Activated CD8-positive, alpha-beta memory T cell treated with anti-CD3 and anti-CD28 coated beads for 24 hours (primary cell): ENCODE results near the gene KRT6B.
A peak's percentile ranks its signal among the peaks of the same experiment; 100 is the strongest.
"Not testable (repeated sequence)": the region's sequence is repeated elsewhere in the genome, so short reads cannot be mapped to it uniquely, and the experiment has no call there.

Experiments
- DNase-seq: peaks from one replicate; pipeline ENCODE4 v3.0.0-alpha.2; 2020

KRT6B gene

DNA sequence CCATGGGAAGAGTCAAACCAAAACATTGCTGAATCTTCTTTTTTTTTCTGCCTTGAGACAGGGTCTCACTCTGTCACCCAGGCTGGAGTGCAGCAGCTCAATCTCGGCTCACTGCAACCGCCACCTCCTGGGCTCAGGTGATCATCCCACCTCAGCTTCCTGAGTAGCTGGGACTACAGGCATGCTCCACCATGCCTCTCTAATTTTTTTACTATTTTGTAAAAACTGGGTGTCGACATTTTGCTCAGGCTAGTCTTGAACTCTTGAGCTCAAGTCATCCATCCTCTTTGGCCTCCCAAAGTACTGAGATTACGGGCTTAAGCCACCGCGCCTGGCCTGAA, 16.3 kb downstream of the KRT6B start:
- peak; percentile 19 for DNase-seq

DNA sequence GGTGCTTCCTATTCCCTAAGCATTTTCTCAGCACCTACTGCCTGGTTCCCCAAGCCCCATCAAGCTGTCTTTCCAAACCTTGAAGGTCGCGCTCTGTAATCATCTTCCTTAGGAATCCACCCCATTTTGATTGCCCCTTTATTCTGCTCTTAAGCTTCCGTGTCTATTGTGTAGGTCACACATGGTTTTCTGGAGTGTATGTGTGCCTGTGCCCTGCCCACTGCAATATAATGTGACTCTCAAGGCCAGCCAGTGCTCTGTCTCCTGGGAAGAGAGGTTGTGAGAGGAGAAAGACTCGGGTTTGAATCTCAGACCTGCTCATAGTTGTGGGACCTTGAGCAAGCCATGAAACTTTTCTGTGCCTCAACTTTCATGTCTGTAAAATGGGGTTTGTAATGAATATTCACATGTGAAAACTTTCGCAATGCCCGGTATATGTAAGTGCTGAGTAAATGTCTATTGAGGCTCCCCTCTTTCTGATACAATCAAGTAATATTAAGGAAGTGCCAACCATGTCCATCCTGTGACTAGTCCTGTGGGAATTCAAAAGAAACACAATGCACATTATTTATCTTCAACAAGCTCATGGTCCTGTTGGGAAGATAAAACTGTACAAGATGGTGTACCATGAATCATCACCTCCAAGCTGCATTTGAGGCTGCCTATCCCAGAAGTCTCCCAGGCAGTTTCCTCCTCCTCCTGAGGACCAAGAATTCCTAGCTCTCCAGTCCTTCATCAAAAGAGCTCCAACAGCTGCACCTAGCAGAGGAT, 17.0 kb downstream of the KRT6B start:
- no peak for DNase-seq

DNA sequence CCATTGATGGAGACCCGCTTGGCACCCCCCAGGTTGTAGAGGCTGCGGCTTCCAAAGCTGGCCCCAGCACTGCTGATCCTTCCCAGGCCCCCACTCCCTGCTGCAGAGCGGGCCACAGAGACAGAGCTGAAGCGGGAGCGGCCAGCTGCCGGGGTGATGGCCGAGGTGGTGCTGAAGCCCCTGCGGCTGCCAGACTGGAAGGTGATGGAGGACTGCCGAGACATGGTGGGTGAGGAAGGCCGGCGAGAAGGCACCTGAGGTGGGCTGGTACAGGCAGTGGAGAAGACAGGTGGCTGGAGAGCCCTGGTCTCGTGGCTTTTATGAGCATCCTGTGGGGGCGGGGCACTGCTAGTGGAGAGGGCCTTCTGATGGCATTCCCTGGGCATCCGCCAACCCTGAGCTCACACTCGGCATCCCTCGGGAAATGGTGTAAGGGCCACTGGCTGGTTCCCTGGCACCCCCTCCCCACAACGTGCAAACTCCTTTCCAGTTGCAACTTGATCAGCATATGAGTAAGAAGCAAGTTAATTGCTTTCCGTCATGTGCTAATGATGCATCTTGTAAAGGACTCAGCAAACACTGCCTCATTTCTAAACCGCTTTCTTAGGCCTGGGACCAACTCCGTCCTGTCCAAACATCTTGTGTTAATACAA, 17.7 kb downstream of the KRT6B start, which contains the start of gene KRT75:
KRT75 (minus strand) TSS at position 291 of the 653 bp plus-strand sequence; CDS start at position 224, 67 bp downstream.
- no peak for DNase-seq

DNA sequence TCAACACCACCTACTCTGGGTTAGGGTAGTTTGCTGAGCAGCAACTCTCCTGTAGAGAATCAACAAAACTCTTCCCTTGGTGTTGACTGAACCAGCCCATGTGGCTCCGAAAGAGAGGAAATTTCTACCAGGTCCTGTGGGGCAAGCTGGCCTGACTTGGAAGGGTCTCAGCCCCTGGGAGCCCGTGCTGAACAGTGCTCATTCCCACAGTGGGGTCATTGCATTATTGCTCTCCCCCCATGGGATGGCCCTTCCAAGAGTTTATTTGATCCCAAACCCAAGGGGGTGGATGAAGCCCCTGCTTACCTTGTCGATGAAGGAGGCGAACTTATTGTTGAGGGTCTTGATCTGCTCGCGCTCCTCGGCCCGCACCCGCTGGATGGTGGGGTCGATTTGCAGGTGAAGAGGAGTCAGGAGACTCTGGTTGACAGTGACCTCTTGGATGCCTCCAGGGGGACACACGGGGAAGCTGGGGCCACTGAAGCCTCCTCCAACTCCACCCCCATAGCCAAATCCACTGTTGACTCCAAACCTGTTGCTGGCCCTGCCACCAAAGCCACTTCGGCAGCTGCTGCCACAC, 18.4 kb downstream of the KRT6B start:
- no peak for DNase-seq

DNA sequence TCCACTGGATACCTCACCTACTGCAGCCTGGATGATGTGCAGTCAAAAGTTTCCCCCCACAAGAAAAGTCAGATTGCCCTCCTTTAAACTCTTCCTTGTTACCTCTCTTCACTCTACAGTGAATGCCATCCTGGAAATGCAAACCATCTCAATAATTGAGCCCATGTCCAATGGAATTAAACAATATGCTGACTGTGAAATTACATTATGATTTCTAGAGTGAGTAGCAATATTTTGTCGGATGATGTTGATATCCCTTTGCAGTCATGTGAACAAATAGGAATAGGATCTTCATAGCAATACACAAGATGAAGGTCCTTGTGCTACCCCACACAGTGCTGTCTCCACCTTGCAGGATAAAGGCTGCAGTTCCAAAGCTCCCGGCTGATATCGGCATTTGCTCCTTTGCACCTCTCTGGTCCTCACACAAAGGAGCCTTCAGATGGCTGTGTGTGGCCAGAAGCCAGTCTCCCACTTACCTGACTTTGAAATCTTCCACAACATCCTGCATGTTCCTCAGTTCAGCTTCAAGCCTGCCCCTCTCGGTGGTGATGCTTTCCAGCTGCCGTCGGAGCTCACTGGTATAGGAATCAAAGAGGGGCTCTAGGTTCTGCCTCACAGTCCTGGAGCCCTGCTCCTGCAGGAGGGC, 19.3 kb downstream of the KRT6B start:
- no peak for DNase-seq

DNA sequence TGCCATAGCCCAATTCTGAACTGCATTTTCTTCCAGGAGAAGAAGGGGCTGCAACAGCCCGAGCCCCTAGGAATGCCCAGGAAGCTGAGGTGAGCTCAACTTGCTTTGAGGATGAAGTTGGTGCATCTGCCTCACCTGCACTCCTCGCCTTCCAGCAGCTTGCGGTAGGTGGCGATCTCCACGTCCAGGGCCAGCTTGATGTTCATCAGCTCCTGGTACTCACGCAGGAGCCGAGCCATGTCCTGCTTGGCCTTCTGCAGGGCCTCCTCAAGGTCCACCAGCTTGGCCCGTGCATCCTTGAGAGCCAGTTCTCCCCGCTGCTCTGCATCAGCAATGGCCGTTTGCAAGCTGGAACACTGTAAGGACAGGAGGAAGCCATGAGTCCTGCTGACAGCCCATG, 23.8 kb downstream of the KRT6B start:
- no peak for DNase-seq

DNA sequence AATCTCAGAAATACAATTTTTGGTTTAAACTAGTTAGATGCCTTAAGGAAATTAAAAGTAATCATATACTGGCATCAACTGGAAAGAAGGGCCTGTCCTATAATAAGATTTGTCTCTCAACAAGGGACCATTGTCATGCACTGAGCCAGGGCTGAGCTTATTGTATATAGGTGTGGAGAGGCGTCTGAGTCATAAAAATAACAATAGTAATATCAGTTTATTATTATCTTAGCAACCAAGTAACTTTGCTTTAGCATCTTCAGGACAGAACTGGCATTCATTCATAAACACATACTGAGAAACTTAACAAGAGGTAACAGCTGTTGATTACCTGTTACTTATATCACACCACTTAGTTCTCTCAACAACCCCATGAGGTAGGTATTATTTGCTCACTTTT, 24.9 kb downstream of the KRT6B start:
- no peak for DNase-seq

DNA sequence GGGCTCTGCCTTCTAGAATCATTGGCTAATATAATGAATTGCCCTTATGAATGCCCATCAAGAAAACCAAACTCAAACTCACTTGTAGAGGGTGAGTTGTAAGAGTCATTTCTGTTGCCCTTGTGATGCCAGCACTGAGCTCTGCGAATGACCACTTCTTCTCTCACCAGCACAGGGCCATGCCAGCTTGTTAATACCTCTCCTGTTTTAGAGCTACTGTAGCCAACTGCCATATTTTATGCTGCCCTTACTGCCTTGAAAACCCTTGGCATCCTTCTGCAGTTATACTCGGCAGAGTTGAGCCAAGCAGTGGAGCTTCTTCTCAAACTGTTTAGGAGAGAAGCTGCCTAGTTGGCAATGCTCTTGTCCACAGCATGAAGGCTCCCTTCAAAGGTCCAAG, 25.9 kb downstream of the KRT6B start:
- DNase-seq = no peak

DNA sequence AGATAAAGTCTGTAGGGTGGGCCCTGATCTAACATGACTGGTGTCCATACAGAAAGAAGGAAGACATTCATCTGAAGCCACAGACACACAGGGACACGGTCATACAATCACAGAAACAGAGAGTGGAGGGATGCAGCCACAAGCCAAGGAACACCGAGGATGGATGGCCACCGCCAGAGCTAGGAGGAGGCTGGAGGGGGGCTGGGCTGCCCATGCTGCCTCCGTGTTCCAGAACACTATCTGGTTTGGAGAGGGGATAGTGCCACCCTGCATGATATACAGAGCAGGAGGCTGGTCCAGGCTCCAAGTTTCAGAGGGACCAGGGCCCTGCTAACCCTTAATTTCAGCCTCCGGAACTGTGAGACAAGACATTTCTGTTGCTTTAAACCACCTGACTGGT, 26.5 kb downstream of the KRT6B start:
- no peak for DNase-seq

DNA sequence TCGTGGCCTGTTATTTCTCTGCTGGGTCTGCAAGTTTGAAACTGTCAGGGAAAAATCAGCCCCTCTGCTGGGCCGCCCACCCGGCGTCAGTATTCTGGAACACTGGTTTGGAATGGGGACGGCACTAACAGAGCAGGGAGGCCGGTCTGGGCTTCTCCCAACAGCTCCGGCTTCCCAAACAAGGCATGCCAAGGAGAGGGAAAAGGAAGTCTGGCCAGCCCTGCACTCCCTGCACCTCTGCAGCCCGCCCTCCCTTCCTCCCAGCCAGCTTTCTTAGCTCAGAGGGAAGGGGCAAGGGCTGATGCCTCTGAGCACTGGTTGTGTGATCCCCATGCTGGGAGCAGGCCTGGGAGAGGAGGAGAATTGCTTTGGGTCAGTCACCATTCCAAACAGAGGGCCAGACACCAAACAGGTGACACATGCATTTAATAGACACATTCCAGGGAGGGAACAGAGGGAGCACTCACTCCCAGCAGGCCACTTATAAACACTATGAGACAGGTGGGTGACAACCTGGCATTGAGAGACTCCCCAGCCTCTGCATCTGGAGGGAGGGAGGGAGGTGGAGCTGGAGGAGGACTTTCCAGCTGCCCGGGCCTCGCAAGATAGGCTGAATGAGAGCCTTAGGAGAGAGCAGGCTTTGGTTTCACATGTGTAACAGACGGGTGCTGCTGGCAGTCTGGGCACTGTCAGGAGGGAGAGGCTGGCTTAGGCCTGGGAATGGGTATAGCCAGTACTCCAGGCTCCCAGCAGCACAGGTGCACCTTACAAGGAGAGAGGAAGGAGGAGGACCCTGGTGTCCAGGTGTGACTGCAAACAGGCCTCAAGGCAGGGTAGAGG, 28.1 kb downstream of the KRT6B start:
- DNase-seq = no peak

DNA sequence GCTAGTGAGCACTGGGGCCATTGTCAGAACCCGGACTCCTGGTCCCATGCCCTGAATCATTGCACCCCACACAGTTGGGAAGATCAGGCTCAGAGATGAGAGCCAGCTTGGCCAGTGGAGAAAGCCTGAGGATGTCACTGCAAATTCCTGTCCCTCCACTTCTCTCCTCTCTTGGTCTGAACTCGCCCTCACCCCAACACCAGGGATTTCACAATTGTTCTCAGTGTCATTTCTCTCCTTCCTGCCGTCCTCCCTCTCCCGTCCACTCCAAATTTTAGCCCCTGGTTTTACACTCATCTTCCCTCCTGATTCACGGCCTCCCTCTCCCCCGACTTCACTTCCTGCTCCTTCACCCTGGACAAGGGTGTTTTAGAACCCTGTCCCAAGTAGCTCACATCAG, 28.9 kb downstream of the KRT6B start:
- no peak for DNase-seq

DNA sequence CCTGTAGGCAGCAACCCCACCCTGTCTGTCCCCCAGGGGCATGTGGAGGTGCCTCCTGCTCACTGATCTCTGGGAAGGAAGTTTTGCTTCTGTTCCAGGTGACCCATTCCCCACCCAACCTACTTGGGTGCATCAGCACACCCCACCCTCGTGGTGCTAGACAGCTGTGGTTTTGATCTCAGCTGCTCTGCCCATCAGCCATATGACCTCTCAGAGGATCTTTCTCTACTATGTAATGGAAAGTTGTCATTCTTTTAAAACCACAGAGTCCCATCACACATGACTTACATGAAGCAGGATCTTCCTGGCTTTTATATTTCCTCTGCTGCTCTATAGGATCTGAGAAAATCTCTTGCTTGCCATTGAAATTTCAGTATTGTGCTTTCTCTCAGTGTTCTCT, 32.3 kb downstream of the KRT6B start:
- no peak for DNase-seq

DNA sequence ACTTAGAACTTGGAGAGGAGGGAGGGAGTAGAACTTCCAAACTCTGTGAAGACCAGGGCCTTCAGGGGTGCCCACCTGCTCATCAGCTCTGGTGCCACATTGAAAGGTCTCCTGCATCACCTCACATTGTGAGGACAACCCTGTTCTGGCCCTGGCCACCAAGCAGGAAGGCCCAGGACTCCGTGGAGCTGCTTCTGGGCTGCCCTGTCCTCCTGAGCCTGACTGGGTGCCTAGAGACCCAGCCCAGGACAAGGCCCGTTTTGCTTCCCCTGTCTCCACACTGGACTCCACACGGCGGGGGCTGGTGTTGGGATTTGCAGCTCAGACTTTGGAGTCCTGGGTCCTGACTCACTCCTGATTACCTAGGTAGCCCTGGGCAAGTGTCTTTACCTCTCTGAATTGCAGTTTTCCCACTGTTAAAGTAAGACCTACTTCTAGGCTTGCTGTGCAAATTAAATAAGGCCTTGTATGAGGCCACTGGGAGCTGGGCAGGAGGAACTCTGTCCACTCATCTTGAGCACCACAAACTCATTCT, 33.3 kb downstream of the KRT6B start:
- no peak for DNase-seq

DNA sequence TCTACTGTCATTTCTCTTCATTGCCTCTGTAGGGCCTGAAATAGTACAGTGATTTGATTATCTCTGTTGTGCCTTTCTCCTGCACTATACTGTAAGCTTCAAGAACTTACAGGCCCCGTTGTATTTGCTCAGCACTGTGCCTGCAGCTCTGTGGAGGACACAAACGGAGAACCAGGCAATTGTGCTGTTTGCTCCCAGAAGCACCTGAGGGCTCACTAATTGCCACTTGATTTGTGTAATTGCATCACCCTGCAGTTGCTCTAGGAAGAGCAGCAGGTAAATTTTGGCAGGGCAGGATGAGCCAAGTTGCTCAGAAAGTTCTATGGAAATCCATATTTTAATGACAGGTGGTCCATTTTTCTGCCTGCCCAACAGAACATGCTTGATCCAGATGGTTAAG, 34.2 kb downstream of the KRT6B start:
- no peak for DNase-seq

DNA sequence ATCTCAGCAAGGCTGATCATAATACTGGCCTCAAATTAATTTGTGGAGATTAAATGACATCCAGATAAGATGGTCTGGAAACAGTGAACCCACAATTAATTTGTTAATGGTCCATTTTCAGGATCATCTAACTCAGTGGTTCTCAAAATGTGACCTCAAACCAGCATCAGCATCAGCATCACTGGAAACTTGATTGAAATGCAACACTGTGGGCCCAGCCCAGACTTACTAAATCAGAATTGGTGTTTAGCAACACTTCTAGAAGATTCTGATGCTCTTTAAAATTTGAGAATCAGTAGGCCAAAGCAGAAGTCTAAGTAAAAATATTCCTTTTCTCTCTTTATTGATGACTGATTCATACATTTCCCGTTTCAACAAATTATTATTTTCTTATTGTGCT, 35.2 kb downstream of the KRT6B start:
- no peak for DNase-seq

DNA sequence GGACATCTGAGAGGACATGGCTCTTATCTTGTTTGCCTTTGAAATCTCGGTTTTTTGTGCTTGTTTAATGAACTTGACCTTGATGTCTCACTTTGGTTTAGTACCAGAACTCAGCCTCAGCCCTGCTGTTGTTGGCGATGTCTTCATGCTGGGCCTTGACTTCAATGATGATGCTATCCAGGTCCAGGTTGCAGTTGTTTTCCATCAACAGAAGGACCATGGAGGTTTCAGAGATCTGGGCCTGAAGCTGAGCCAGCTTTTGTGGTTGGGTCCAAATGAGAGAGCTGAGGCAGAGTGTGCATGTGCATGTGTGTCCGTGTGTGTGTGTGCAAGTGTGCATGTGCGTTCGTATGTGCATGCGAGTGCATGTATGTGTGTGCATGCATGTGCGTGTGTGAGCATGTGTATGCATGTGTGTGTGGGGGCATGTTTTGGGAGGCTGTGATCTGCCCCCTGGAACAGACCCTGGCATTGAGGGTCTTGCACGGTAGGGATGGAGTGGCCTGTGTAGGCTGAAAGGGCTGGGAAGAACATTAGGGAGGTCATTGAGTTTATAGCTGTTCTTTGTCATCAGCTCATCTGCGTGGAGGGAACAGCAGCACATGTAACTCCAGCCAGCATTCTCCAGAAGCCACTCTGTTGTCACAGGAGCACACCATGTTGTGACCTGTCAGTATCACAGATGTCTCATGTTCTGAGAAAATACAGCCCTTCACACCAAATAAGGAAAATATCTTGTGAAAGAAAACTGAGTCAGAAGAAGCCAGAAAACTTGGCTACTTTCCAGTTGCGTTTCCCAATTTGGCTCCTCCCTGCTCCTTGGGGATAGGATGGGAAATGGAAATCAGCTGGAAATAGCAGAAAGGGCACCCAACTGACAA, 35.8 kb downstream of the KRT6B start:
- no peak for DNase-seq

DNA sequence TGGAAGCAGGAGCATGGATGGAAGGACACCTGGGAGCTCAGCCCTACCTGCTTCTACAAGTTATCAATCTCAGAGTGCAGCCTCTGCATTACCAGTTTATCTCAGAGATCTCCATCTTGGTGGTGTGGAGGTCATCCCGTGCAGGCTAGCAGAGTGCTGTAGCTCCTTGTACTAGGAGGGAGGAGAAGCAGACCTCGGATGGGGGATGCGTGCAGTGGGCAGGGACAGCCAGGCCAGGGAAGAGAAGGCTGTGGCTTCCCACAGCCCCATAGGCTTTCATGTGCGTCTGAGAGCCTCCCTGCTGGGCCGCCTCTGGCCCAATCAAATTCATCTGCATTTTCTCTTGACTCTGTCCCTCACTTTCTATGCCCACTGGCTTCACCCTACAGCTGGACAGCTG, 37.0 kb downstream of the KRT6B start:
- DNase-seq = no peak

DNA sequence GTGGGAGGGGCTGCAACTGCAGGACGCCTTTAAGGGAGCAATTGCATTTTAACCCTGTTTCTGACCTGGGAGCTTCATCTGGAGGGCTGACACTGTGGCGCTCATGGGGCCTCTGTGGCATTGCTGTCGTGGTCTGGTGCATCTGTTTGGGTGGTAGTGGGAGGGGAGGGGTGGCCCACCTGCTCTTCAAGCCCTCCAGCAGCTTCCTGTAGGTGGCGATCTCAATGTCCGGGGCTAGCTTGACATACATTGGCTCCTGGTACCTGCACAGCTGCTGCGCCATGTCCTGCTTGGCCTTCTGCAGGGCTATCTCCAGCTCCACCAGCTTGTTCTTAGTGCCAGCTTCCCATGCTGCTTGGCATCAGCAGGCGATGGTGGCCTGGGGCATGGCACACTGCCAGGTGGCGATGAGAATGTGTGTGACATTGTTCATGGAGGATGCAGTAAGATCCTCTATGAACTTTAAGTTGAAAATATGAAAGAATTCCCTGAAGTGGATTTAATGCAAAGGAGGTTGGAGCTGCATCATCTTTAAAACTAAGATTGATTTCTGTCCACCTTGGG, 38.1 kb downstream of the KRT6B start:
- DNase-seq = no peak

DNA sequence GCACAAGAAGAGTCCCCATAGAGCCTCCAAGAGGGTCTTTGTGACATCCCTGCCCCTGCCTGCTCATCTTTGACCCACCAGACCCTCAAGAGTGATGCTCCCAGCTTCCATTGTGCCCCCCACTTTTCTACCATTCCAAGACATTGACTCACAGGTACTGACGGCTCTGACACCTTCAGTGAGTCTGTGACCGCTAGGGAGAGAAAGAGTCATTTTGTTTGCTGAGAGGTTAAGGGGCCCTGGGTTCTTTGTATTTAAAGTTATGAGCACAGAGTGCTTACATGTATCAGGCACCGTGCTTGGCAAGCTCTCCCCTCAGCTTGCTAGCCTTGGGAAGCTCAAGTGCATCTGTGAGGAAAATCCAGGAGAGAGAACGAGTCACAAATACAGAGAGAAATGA, 38.7 kb downstream of the KRT6B start:
- no peak for DNase-seq

DNA sequence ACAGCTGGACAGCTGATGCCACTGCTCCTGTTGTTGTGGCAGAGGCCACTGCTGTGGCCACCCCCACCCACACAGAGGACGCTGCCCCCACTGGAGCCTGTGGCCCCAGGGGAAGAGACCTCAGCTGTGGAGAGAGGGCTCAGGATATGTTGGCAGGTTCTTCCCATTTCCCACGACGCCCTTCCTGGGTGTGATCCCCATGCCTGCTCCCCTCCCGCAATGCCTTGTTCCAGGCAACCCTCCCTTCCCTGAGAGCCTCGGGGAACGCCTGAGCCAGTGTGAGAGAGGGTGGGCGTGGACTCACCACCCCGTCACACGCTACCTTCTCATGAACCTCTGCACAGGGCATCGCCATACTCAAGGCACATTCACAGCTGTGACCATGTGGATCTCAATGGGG, 40.1 kb downstream of the KRT6B start:
- DNase-seq = no peak

DNA sequence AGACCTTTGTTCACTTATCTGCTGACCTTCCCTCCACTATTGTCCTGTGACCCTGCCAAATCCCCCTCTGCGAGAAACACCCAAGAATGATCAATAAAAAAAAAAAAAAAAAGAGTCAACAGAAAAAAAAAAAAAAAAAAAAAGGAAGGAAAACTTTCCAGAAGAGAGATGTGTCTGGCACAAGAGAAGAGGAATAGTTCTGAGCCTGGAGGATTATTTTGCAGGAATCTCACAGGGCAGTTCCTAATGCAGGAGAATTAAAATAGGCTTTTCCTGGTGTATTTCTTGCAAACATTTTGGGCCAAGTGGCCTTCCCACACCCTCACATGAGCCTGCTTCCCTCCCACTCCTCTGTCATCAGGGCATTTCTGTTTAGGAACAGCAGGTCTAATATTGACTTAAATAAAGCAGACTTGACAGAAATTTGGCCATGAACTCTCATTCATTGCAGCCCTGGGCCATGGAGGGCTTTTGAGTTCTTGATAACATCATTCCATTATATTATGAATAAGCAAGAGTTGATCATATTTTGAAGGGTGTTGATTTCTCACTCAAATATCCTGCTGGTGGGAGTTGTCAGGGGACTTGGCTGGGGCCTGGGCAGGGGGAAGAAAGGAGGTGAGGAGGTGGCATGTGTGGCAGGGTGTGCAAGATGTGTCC, 41.2 kb downstream of the KRT6B start:
- not testable (repeated sequence) for DNase-seq
